ENCODE data around the gene GMDS.

- no peak for TF ChIP-seq EZH2 (IDR thresholded peaks at IDR 0.05; ENCODE audit: insufficient read depth, poor library complexity, severe bottlenecking)
- TF ChIP-seq EZH2phosphoT487 (IDR thresholded peaks at IDR 0.05; ENCODE audit: insufficient read depth, low read depth) = no peak
Measured at GRCh38 chr6:1787894-1788293, 457.5 kb downstream of the GMDS start.
